SK-N-SH treated with all-trans-retinoic acid at 6 μM for 48 hours (cell line): ENCODE results near the gene PVALB.

ENCODE experiments used
- ATAC-seq: fragments of 200-7000 bp; cut with Tn5 transposase; 3 replicates; pipeline ENCODE4 v1.9.1; 2020; ENCODE audit warnings: mild to moderate bottlenecking, moderate library complexity
- ARNTL ChIP-seq: fragments of 450-650 bp; formaldehyde crosslinking; IDR thresholded peaks from 2 replicates; pipeline ENCODE4 v1.5.0; 2020; ENCODE audit warnings: low read depth, mild to moderate bottlenecking, moderate library complexity, borderline replicate concordance
- BACH2 ChIP-seq: fragments of 250-450 bp; sonication (Bioruptor Pico); IDR thresholded peaks from 2 replicates; pipeline ENCODE4 v1.9.0; 2021; ENCODE audit warnings: mild to moderate bottlenecking, borderline replicate concordance
- CSDC2 ChIP-seq: fragments of 250-450 bp; sonication (Bioruptor Pico); IDR thresholded peaks from 2 replicates; pipeline ENCODE4 v1.5.0; 2020; ENCODE audit warnings: mild to moderate bottlenecking, moderate library complexity
- CSRNP3 ChIP-seq: fragments of 250-450 bp; sonication (Bioruptor Pico); IDR thresholded peaks from 2 replicates; pipeline ENCODE4 v1.5.1; 2021; ENCODE audit warnings: mild to moderate bottlenecking, moderate library complexity
- ESRRG ChIP-seq: fragments of 250-450 bp; sonication (Bioruptor Pico); IDR thresholded peaks from 2 replicates; pipeline ENCODE4 v1.6.1; 2021; ENCODE audit warnings: mild to moderate bottlenecking
- ISL1 ChIP-seq: fragments of 250-450 bp; sonication (Bioruptor Pico); IDR thresholded peaks from 2 replicates; pipeline ENCODE4 v2.1.2; 2022; ENCODE audit warnings: mild to moderate bottlenecking, moderate library complexity
- OSR1 ChIP-seq: fragments of 250-450 bp; sonication (Bioruptor Pico); IDR thresholded peaks from 2 replicates; pipeline ENCODE4 v1.8.0; 2022; ENCODE audit warnings: moderate library complexity, mild to moderate bottlenecking, inconsistent platforms
- PATZ1 ChIP-seq: fragments of 250-450 bp; sonication (Bioruptor Pico); IDR thresholded peaks from 2 replicates; pipeline ENCODE4 v1.8.0; 2020; ENCODE audit warnings: mild to moderate bottlenecking, moderate library complexity, borderline replicate concordance
- POU6F1 ChIP-seq: fragments of 250-450 bp; sonication (Bioruptor Pico); IDR thresholded peaks from 2 replicates; pipeline ENCODE4 v1.8.0; 2021; ENCODE audit warnings: low read depth, mild to moderate bottlenecking, moderate library complexity, borderline replicate concordance
- PPARA ChIP-seq: fragments of 250-450 bp; sonication (Bioruptor Pico); IDR thresholded peaks from 2 replicates; pipeline ENCODE4 v1.5.0; 2020; ENCODE audit warnings: mild to moderate bottlenecking, borderline replicate concordance
- RARB ChIP-seq: fragments of 250-450 bp; sonication (Bioruptor Pico); IDR thresholded peaks from 2 replicates; pipeline ENCODE4 v1.8.0; 2021; ENCODE audit warnings: mild to moderate bottlenecking, moderate library complexity
- SNAI2 ChIP-seq: fragments of 250-450 bp; sonication (Bioruptor Pico); IDR thresholded peaks from 2 replicates; pipeline ENCODE4 v1.5.0; 2020; ENCODE audit warnings: mild to moderate bottlenecking, moderate library complexity
- TCF4 ChIP-seq: fragments of 250-450 bp; sonication (Bioruptor Pico); IDR thresholded peaks from 2 replicates; pipeline ENCODE4 v1.8.0; 2021; ENCODE audit warnings: mild to moderate bottlenecking, moderate library complexity, borderline replicate concordance
- TOX ChIP-seq: fragments of 250-450 bp; sonication (Bioruptor Pico); IDR thresholded peaks from 2 replicates; pipeline ENCODE4 v1.8.0; 2021; ENCODE audit warnings: mild to moderate bottlenecking, moderate library complexity, borderline replicate concordance
- ZC3H10 ChIP-seq: fragments of 250-450 bp; sonication (Bioruptor Pico); IDR thresholded peaks from 2 replicates; pipeline ENCODE4 v1.5.1; 2021; ENCODE audit warnings: mild to moderate bottlenecking, moderate library complexity
- ZFP3 ChIP-seq: fragments of 250-450 bp; sonication (Bioruptor Pico); IDR thresholded peaks from 2 replicates; pipeline ENCODE4 v1.5.0; 2020; ENCODE audit warnings: mild to moderate bottlenecking, moderate library complexity
- ZFP30 ChIP-seq: fragments of 450-650 bp; formaldehyde crosslinking; IDR thresholded peaks from 2 replicates; pipeline ENCODE4 v1.5.0; 2022; ENCODE audit warnings: mild to moderate bottlenecking, moderate library complexity
- ZNF565 ChIP-seq: fragments of 450-650 bp; formaldehyde crosslinking; conservative IDR thresholded peaks from 2 replicates; pipeline ENCODE4 v1.5.0; 2020; ENCODE audit warnings: low read depth, mild to moderate bottlenecking, moderate library complexity
- ZNF8 ChIP-seq: fragments of 450-650 bp; formaldehyde crosslinking; IDR thresholded peaks from 2 replicates; pipeline ENCODE4 v1.5.0; 2020; ENCODE audit warnings: mild to moderate bottlenecking, moderate library complexity
- TF ChIP-seq, protein P1 (sequence below): fragments of 250-450 bp; sonication (Bioruptor Pico); IDR thresholded peaks from 2 replicates; pipeline ENCODE4 v1.5.0; 2020; ENCODE audit warnings: mild to moderate bottlenecking, moderate library complexity
- TF ChIP-seq, protein P2 (sequence below): fragments of 250-450 bp; sonication (Bioruptor Pico); IDR thresholded peaks from 2 replicates; pipeline ENCODE4 v1.5.1; 2020; ENCODE audit warnings: low read depth, mild to moderate bottlenecking, moderate library complexity

PVALB gene

GRCh38 chr22:36775964-36776669, 40.7 kb downstream of the PVALB start, which contains the start of gene IFT27:
IFT27 (minus strand) TSS chr22:36776119; CDS start chr22:36775707, 412 bp downstream.
- ATAC-seq = peak; percentile 97
- TF ChIP-seq TCF4 (CRISPR knock-in tag) (no peak), PATZ1 (CRISPR knock-in tag) (no peak), ESRRG (CRISPR knock-in tag) (no peak), CSRNP3 (CRISPR knock-in tag) (no peak), RARB (no peak), BACH2 (CRISPR knock-in tag) (no peak), CSDC2 (CRISPR knock-in tag) (no peak), OSR1 (CRISPR knock-in tag) (no peak), TOX (CRISPR knock-in tag) (no peak), POU6F1 (no peak), ZC3H10 (CRISPR knock-in tag) (no peak), ZFP30 (CRISPR knock-in tag) (no peak), SNAI2 (CRISPR knock-in tag) (no peak), ZFP3 (no peak), ARNTL (CRISPR knock-in tag) (no peak), ZNF8 (CRISPR knock-in tag) (no peak)
- TF ChIP-seq, protein P1, sequence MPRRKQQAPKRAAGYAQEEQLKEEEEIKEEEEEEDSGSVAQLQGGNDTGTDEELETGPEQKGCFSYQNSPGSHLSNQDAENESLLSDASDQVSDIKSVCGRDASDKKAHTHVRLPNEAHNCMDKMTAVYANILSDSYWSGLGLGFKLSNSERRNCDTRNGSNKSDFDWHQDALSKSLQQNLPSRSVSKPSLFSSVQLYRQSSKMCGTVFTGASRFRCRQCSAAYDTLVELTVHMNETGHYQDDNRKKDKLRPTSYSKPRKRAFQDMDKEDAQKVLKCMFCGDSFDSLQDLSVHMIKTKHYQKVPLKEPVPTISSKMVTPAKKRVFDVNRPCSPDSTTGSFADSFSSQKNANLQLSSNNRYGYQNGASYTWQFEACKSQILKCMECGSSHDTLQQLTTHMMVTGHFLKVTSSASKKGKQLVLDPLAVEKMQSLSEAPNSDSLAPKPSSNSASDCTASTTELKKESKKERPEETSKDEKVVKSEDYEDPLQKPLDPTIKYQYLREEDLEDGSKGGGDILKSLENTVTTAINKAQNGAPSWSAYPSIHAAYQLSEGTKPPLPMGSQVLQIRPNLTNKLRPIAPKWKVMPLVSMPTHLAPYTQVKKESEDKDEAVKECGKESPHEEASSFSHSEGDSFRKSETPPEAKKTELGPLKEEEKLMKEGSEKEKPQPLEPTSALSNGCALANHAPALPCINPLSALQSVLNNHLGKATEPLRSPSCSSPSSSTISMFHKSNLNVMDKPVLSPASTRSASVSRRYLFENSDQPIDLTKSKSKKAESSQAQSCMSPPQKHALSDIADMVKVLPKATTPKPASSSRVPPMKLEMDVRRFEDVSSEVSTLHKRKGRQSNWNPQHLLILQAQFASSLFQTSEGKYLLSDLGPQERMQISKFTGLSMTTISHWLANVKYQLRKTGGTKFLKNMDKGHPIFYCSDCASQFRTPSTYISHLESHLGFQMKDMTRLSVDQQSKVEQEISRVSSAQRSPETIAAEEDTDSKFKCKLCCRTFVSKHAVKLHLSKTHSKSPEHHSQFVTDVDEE (CRISPR knock-in tag) = no peak
- TF ChIP-seq, all 23 proteins: peak for 0

- no peak for TF ChIP-seq ESRRG (CRISPR knock-in tag)
- TF ChIP-seq, protein P1 (CRISPR knock-in tag) = no peak
- TF ChIP-seq ZNF565 = no peak
- TF ChIP-seq PPARA (CRISPR knock-in tag) = no peak
- no peak for TF ChIP-seq CSRNP3 (CRISPR knock-in tag)
- TF ChIP-seq RARB = no peak
- TF ChIP-seq ZNF8 (CRISPR knock-in tag) = no peak
- no peak for TF ChIP-seq ZFP30 (CRISPR knock-in tag)
- TF ChIP-seq OSR1 (CRISPR knock-in tag) = no peak
- no peak for TF ChIP-seq SNAI2 (CRISPR knock-in tag)
- TF ChIP-seq, protein P2, sequence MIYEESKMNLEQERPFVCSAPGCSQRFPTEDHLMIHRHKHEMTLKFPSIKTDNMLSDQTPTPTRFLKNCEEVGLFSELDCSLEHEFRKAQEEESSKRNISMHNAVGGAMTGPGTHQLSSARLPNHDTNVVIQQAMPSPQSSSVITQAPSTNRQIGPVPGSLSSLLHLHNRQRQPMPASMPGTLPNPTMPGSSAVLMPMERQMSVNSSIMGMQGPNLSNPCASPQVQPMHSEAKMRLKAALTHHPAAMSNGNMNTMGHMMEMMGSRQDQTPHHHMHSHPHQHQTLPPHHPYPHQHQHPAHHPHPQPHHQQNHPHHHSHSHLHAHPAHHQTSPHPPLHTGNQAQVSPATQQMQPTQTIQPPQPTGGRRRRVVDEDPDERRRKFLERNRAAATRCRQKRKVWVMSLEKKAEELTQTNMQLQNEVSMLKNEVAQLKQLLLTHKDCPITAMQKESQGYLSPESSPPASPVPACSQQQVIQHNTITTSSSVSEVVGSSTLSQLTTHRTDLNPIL (CRISPR knock-in tag) = no peak
- no peak for TF ChIP-seq BACH2 (CRISPR knock-in tag)
- TF ChIP-seq ISL1 (CRISPR knock-in tag) = no peak
- TF ChIP-seq POU6F1 = no peak
- ATAC-seq = peak; percentile 12
Measured at GRCh38 chr22:36775586-36775963, 41.3 kb downstream of the PVALB start.
